HG03432 (cell line): ENCODE results near the gene ECD.
"Not testable (repeated sequence)": the region's sequence is repeated elsewhere in the genome, so short reads cannot be mapped to it uniquely, and the experiment has no call there.

Experiments
- ATAC-seq: cut with Tn5 transposase; IDR thresholded peaks from one replicate; pipeline ENCODE4 v1.9.1; 2021; ENCODE audit warnings: mild to moderate bottlenecking, moderate library complexity; ENCODE audit not compliant: unreplicated experiment

ECD gene

GRCh38 chr10:73161079-73161478, 6.7 kb downstream of the ECD start:
- ATAC-seq, result no peak

GRCh38 chr10:73159038-73159648, 8.7 kb downstream of the ECD start:
- no peak for ATAC-seq

- ATAC-seq, result no peak
These were observed 11.8 kb downstream of the ECD start for GRCh38 chr10:73156054-73156453.

GRCh38 chr10:73152009-73152408, 15.8 kb downstream of the ECD start:
- no peak for ATAC-seq

- ATAC-seq, result not testable (repeated sequence)
These were observed 17.0 kb downstream of the ECD start for GRCh38 chr10:73150633-73151413.

GRCh38 chr10:73141603-73142002, 26.2 kb downstream of the ECD start:
- ATAC-seq, result no peak

GRCh38 chr10:73139251-73139650, 28.6 kb downstream of the ECD start:
- ATAC-seq, result no peak

GRCh38 chr10:73136627-73137026, 31.2 kb downstream of the ECD start:
- no peak for ATAC-seq

GRCh38 chr10:73134727-73135126, 33.1 kb downstream of the ECD start:
- no peak for ATAC-seq

- no peak for ATAC-seq
These were observed 35.7 kb downstream of the ECD start for GRCh38 chr10:73131913-73132686.

- ATAC-seq, result no peak
These were observed 36.5 kb downstream of the ECD start for GRCh38 chr10:73131301-73131700.

GRCh38 chr10:73126343-73126742, 41.5 kb downstream of the ECD start:
- no peak for ATAC-seq

GRCh38 chr10:73119952-73120351, 47.9 kb downstream of the ECD start:
- no peak for ATAC-seq

- no peak for ATAC-seq
These were observed 48.4 kb downstream of the ECD start for GRCh38 chr10:73119457-73119856.

- peak; percentile 79 for ATAC-seq
These were observed 49.6 kb downstream of the ECD start for GRCh38 chr10:73117976-73118743.

- no peak for ATAC-seq
These were observed 51.8 kb downstream of the ECD start for GRCh38 chr10:73116017-73116416.

GRCh38 chr10:73113551-73113950, 54.3 kb downstream of the ECD start:
- no peak for ATAC-seq

- ATAC-seq, result not testable (repeated sequence)
These were observed 55.8 kb downstream of the ECD start for GRCh38 chr10:73112032-73112431.

- peak; percentile 79 for ATAC-seq
These were observed 57.4 kb downstream of the ECD start, which contains the start of gene NUDT13 for GRCh38 chr10:73110345-73110849. TSS of gene NUDT13 (plus strand) at chr10:73110455. CDS start at chr10:73114366, 3,911 bp downstream.

- not testable (repeated sequence) for ATAC-seq
These were observed 58.6 kb downstream of the ECD start for GRCh38 chr10:73109248-73109652.

GRCh38 chr10:73106301-73106700, 61.5 kb downstream of the ECD start:
- ATAC-seq, result no peak
